Neuronal stem cell (in vitro differentiated cells): Measurements from ENCODE around the gene RPL41.

Experiments
- DNase-seq: peaks from one replicate; pipeline ENCODE4 v3.0.0-alpha.2; 2013; ENCODE audit warnings: low spot score
- H2AFZ ChIP-seq: one replicate; pipeline ENCODE4 v1.6.1; 2013; ENCODE audit warnings: mild to moderate bottlenecking, low read length, inconsistent platforms
- H2AK5ac ChIP-seq: 2 replicates; pipeline ENCODE4 v1.6.1; 2013; ENCODE audit warnings: low read depth, mild to moderate bottlenecking, inconsistent platforms, low read length, moderate library complexity, mixed read lengths
- H2BK120ac ChIP-seq: 2 replicates; pipeline ENCODE4 v1.6.1; 2013; ENCODE audit warnings: low read depth, mild to moderate bottlenecking, inconsistent platforms, low read length, moderate library complexity, mixed read lengths
- H2BK12ac ChIP-seq: one replicate; pipeline ENCODE4 v1.6.1; 2013; ENCODE audit warnings: low read length, inconsistent platforms
- H2BK15ac ChIP-seq: 2 replicates; pipeline ENCODE4 v1.6.1; 2013; ENCODE audit warnings: mild to moderate bottlenecking, low read length, inconsistent platforms, mixed read lengths
- H2BK5ac ChIP-seq: one replicate; pipeline ENCODE4 v1.6.1; 2013; ENCODE audit warnings: inconsistent platforms, mild to moderate bottlenecking, low read length, moderate library complexity
- H3K14ac ChIP-seq: one replicate; pipeline ENCODE4 v1.6.1; 2013; ENCODE audit warnings: low read length, inconsistent platforms
- H3K18ac ChIP-seq: 2 replicates; pipeline ENCODE4 v1.6.1; 2013; ENCODE audit warnings: low read length, inconsistent platforms
- H3K23ac ChIP-seq: 2 replicates; pipeline ENCODE4 v1.6.1; 2013; ENCODE audit warnings: low read depth, mild to moderate bottlenecking, mixed read lengths, low read length, inconsistent platforms; ENCODE audit not compliant: poor library complexity
- H3K27ac ChIP-seq: replicated peaks from 3 replicates; pipeline ENCODE4 v1.5.1; 2013; ENCODE audit warnings: low read length, inconsistent platforms
- H3K27me3 ChIP-seq, 3 experiments: 2 replicates each; pipeline ENCODE4 v1.6.1; 2013; ENCODE audit warnings: low read length in 3 of 3, mild to moderate bottlenecking in 2 of 3, inconsistent platforms in 1 of 3, low read depth in 1 of 3, mixed read lengths in 1 of 3, moderate library complexity in 1 of 3; ENCODE audit not compliant: control insufficient read depth in 3 of 3, insufficient read depth in 3 of 3
- H3K36me3 ChIP-seq, 2 donors: replicated peaks in 1 of 2; 2 replicates each; pipeline ENCODE4 v1.6.1; 2013; ENCODE audit warnings: low read length in 2 of 2; ENCODE audit not compliant: control insufficient read depth in 2 of 2, insufficient read depth in 2 of 2
- H3K4ac ChIP-seq: 2 replicates; pipeline ENCODE4 v1.6.1; 2013; ENCODE audit warnings: inconsistent platforms, mild to moderate bottlenecking, low read length, moderate library complexity
- H3K4me1 ChIP-seq, 2 donors: 1 replicate in 1 of 2; 2 replicates in 1 of 2; pipeline ENCODE4 v1.6.1; 2013; ENCODE audit warnings: low read length in 2 of 2, low read depth in 1 of 2; ENCODE audit not compliant: control insufficient read depth in 2 of 2, insufficient read depth in 1 of 2
- H3K4me2 ChIP-seq: one replicate; pipeline ENCODE4 v1.6.1; 2013; ENCODE audit warnings: mild to moderate bottlenecking, low read length, inconsistent platforms; ENCODE audit not compliant: insufficient read depth, poor library complexity, severe bottlenecking
- H3K4me3 ChIP-seq, 2 donors: 2 replicates each; pipeline ENCODE4 v1.5.1; 2013; ENCODE audit warnings: low read length in 2 of 2, mild to moderate bottlenecking in 2 of 2, inconsistent platforms in 1 of 2, moderate library complexity in 1 of 2
- H3K79me1 ChIP-seq: one replicate; pipeline ENCODE4 v1.6.1; 2013; ENCODE audit warnings: low read depth, mild to moderate bottlenecking, inconsistent platforms, low read length, moderate library complexity
- H3K9ac ChIP-seq: one replicate; pipeline ENCODE4 v1.6.1; 2013; ENCODE audit warnings: mild to moderate bottlenecking, low read depth, low read length, inconsistent platforms; ENCODE audit not compliant: poor library complexity
- H3K9me3 ChIP-seq, 2 donors: replicated peaks in 1 of 2; 2 replicates each; pipeline versions ENCODE3 to v1.6.1; 2013; ENCODE audit warnings: low read length in 2 of 2, mild to moderate bottlenecking in 2 of 2, inconsistent platforms in 1 of 2, low read depth in 1 of 2, mixed read lengths in 1 of 2, moderate library complexity in 1 of 2; ENCODE audit not compliant: control insufficient read depth in 2 of 2, insufficient read depth in 1 of 2
- H4K8ac ChIP-seq: one replicate; pipeline ENCODE4 v1.6.1; 2013; ENCODE audit warnings: low read depth, mild to moderate bottlenecking, inconsistent platforms, low read length, moderate library complexity
- H4K91ac ChIP-seq: one replicate; pipeline ENCODE4 v1.6.1; 2013; ENCODE audit warnings: low read length, low read depth, mild to moderate bottlenecking, inconsistent platforms; ENCODE audit not compliant: poor library complexity
- WGBS, 2 donors: extraction: QIAGEN DNeasy Blood & Tissue Kit; methylation state at CpG; one replicate each; pipeline ENCODE4 v1.1.7; 2013; ENCODE audit warnings: missing lambda C conversion rate in 2 of 2, mixed read lengths in 1 of 2; ENCODE audit not compliant: insufficient read length in 2 of 2, insufficient replicate concordance in 1 of 2; ENCODE audit errors: extremely low coverage in 2 of 2; 5-methylcytosine and 5-hydroxymethylcytosine counted together

Gene RPL41

GRCh38 chr12:56080556-56081138 lies 35.8 kb upstream of the RPL41 start:
- H2AK5ac ChIP-seq: peak overlapping the region; percentile 46
- peaks cover 9 to 12% of the 10 kb centered on the region in 2 donors for H3K4me1 ChIP-seq
- H4K8ac ChIP-seq: no peak overlapping the region
- H3K27ac ChIP-seq: no peak overlapping the region
- H2BK5ac ChIP-seq: no peak overlapping the region
- no peak overlapping the region for H3K4ac ChIP-seq
- DNase-seq: no peak
- no peak overlapping the region for H3K14ac ChIP-seq
- H3K79me1 ChIP-seq: no peaks in the 10 kb centered on the region
- no peaks in the 10 kb centered on the region for H3K9me3 ChIP-seq
- H3K18ac ChIP-seq: peak overlapping the region; percentile 93
- peak overlapping the region; percentile 96 for H3K23ac ChIP-seq
- peak overlapping the region; percentile 43 for H2BK15ac ChIP-seq
- peak overlapping the region; percentile 99 for H2AFZ ChIP-seq
- no peak overlapping the region for H2BK120ac ChIP-seq
- peaks cover 0 to 52% (median 18%) of the 10 kb centered on the region in 3 experiments for H3K27me3 ChIP-seq
- H3K36me3 ChIP-seq: no peaks in the 10 kb centered on the region
- no peak overlapping the region for H2BK12ac ChIP-seq
- H3K4me3 ChIP-seq: peak overlapping the region; percentile 47 to 83
- H4K91ac ChIP-seq: no peak overlapping the region
- peak overlapping the region; percentile 95 for H3K4me2 ChIP-seq
- WGBS, 2 donors: no CpG with 5 or more reads among the region's 20 CpGs
- H3K9ac ChIP-seq: no peak overlapping the region

GRCh38 chr12:56081393-56082347 lies 34.8 kb upstream of the RPL41 start:
- H3K79me1 ChIP-seq: no peaks in the 10 kb centered on the region
- H2BK120ac ChIP-seq: no peak overlapping the region
- H3K9ac ChIP-seq: peak overlapping the region; percentile 45
- no CpG with 5 or more reads among the region's 6 CpGs for WGBS, 2 donors
- H2BK5ac ChIP-seq: no peak overlapping the region
- peak overlapping the region; percentile 45 for H2AFZ ChIP-seq
- H3K36me3 ChIP-seq: no peaks in the 10 kb centered on the region
- peak overlapping the region; percentile 79 for H2BK15ac ChIP-seq
- H3K18ac ChIP-seq: peak overlapping the region; percentile 72
- H4K8ac ChIP-seq: no peak overlapping the region
- no peaks in the 10 kb centered on the region for H3K9me3 ChIP-seq
- DNase-seq: no peak
- H2BK12ac ChIP-seq: peak overlapping the region; percentile 43
- peaks cover 0 to 52% (median 18%) of the 10 kb centered on the region in 3 experiments for H3K27me3 ChIP-seq
- H3K4ac ChIP-seq: peak overlapping the region; percentile 71
- no peak overlapping the region for H3K4me3 ChIP-seq
- peak overlapping the region; percentile 15 for H2AK5ac ChIP-seq
- H3K4me2 ChIP-seq: no peak overlapping the region
- no peak overlapping the region for H3K27ac ChIP-seq
- H3K14ac ChIP-seq: no peak overlapping the region
- H3K23ac ChIP-seq: no peak overlapping the region
- peaks cover 9 to 12% of the 10 kb centered on the region in 2 donors for H3K4me1 ChIP-seq
- no peak overlapping the region for H4K91ac ChIP-seq

- no peak overlapping the region for H3K4me2 ChIP-seq
- H4K8ac ChIP-seq: no peak overlapping the region
- no peak overlapping the region for H3K27ac ChIP-seq
- no peak overlapping the region for H3K14ac ChIP-seq
- no peak for DNase-seq
- H3K18ac ChIP-seq: no peak overlapping the region
- H2BK12ac ChIP-seq: no peak overlapping the region
- no peak overlapping the region for H2BK5ac ChIP-seq
- H3K79me1 ChIP-seq: no peaks in the 10 kb centered on the region
- peaks cover 0 to 52% (median 18%) of the 10 kb centered on the region in 3 experiments for H3K27me3 ChIP-seq
- H3K4ac ChIP-seq: no peak overlapping the region
- no CpG with 5 or more reads among the region's 2 CpGs for WGBS, 2 donors
- no peak overlapping the region for H4K91ac ChIP-seq
- H3K4me1 ChIP-seq: peaks cover 9 to 12% of the 10 kb centered on the region in 2 donors
- H3K36me3 ChIP-seq: no peaks in the 10 kb centered on the region
- no peak overlapping the region for H3K4me3 ChIP-seq
- H2BK120ac ChIP-seq: no peak overlapping the region
- no peak overlapping the region for H3K23ac ChIP-seq
- H3K9me3 ChIP-seq: no peaks in the 10 kb centered on the region
- H2AFZ ChIP-seq: no peak overlapping the region
- no peak overlapping the region for H2BK15ac ChIP-seq
- no peak overlapping the region for H2AK5ac ChIP-seq
- H3K9ac ChIP-seq: no peak overlapping the region
Measured at GRCh38 chr12:56082382-56082781, 34.1 kb upstream of the RPL41 start.

- no peak overlapping the region for H4K8ac ChIP-seq
- no peak overlapping the region for H4K91ac ChIP-seq
- H3K4me3 ChIP-seq: no peak overlapping the region
- WGBS, 2 donors: no CpG with 5 or more reads among the region's 3 CpGs
- H3K4me1 ChIP-seq: peaks cover 9 to 12% of the 10 kb centered on the region in 2 donors
- H3K9ac ChIP-seq: no peak overlapping the region
- no peak overlapping the region for H3K27ac ChIP-seq
- no peak overlapping the region for H2BK120ac ChIP-seq
- H2BK15ac ChIP-seq: no peak overlapping the region
- no peak overlapping the region for H3K4ac ChIP-seq
- H3K18ac ChIP-seq: no peak overlapping the region
- H3K9me3 ChIP-seq: no peaks in the 10 kb centered on the region
- no peak overlapping the region for H2AFZ ChIP-seq
- DNase-seq: no peak
- H2BK12ac ChIP-seq: no peak overlapping the region
- no peak overlapping the region for H3K4me2 ChIP-seq
- no peak overlapping the region for H3K14ac ChIP-seq
- H2BK5ac ChIP-seq: no peak overlapping the region
- H3K27me3 ChIP-seq: peaks cover 0 to 52% (median 18%) of the 10 kb centered on the region in 3 experiments
- no peaks in the 10 kb centered on the region for H3K36me3 ChIP-seq
- no peak overlapping the region for H2AK5ac ChIP-seq
- H3K23ac ChIP-seq: no peak overlapping the region
- H3K79me1 ChIP-seq: no peaks in the 10 kb centered on the region
Measured at GRCh38 chr12:56082967-56083366, 33.5 kb upstream of the RPL41 start.
